ENCODE results near the gene FPGS.

- TF ChIP-seq CTCF (IDR thresholded peaks at IDR 0.05) (no peak), POLR2A (IDR thresholded peaks at IDR 0.05) (no peak)
Observed at GRCh38 chr9:127768698-127769097, 34.0 kb upstream of the FPGS start.

Measured in stomach (tissue), 4 donors.